GOT3 (cell line): ENCODE measurements around the gene SLC16A6.
A peak's percentile ranks its signal among the peaks of the same experiment; 100 is the strongest.
"Not testable (repeated sequence)": the region's sequence is repeated elsewhere in the genome, so short reads cannot be mapped to it uniquely, and the experiment has no call there.

Source experiments
- DNase-seq: peaks from one replicate; lab custom pipeline; 2025; ENCODE audit warnings: mixed read lengths; lab: John Stamatoyannopoulos, UW

SLC16A6 gene

GRCh38 chr17:68248199-68248825, 42.6 kb downstream of the SLC16A6 start:
- DNase-seq = no peak

GRCh38 chr17:68247445-68248198, 43.3 kb downstream of the SLC16A6 start, which contains the start of gene AMZ2:
AMZ2 (plus strand) TSS chr17:68248043; CDS start chr17:68250188, 2,145 bp downstream.
- DNase-seq = peak; percentile 95

- DNase-seq = no peak
Observed at GRCh38 chr17:68246271-68247028, 44.5 kb downstream of the SLC16A6 start.

DNA sequence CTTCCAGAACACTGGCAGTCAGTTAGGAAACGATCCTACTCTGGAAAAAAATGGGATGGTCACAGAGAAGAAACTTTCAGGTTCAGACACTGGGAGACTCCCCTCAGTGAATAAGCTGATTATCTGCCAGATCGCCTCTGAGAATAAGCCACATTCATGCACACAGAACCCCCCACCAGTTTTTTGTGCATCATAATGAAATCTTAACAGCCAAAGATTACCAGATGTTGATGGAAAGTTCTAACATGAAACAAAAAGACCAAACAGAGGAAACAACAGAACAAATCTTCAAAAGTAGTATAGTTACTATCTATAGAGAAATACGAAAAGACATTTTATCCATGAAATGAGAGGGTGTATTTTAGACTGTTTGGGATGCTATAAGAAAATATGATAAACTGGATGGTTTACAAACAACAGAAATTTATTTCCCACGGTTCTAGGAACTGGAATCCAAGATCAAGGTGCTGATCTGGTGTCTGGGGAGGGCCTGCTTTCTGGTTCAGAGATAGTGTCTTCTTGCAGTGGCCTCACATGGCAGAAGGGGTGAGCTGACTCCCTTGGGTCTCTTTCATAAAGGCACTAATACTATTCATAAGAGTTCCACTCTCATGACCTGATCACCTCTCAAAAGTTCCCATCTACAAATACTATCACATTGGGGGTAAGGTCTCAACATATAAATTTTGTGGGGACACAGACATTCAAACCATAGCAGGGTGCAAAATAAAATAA, 51.1 kb downstream of the SLC16A6 start:
- no peak for DNase-seq

GRCh38 chr17:68238871-68239253, 52.1 kb downstream of the SLC16A6 start:
- DNase-seq = no peak

- DNase-seq = no peak
Observed at GRCh38 chr17:68238164-68238870, 52.6 kb downstream of the SLC16A6 start.

- DNase-seq = not testable (repeated sequence)
Observed at GRCh38 chr17:68237369-68238163, 53.4 kb downstream of the SLC16A6 start.

DNA sequence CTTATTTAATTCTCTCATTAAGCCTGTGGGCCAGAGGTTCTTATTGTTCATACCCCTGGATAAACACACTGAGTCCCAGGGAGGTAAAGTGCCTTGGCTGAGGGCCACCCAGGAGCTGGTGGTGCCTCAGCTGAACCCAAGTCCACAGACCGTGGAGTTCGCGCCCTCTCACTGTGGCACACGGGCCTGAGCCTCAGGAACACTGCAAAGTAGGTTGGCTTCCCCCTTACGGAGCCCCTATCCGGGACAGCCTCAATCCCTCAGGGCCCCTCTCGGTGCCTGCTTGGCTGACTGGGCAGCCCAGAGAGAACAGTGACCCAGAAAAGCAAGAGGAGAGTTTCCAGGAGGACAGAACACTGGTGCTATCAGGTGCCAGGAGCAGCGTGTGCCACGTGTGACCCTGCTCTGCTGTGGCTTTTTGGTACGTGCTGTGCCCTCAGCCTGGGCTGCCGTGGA, 55.6 kb downstream of the SLC16A6 start:
- DNase-seq = not testable (repeated sequence)

GRCh38 chr17:68234726-68235335, 56.1 kb downstream of the SLC16A6 start:
- DNase-seq = not testable (repeated sequence)

GRCh38 chr17:68232741-68233140, 58.2 kb downstream of the SLC16A6 start:
- DNase-seq = not testable (repeated sequence)

- DNase-seq = no peak
Observed at GRCh38 chr17:68231541-68231940, 59.4 kb downstream of the SLC16A6 start.

- not testable (repeated sequence) for DNase-seq
Observed at GRCh38 chr17:68231131-68231530, 59.8 kb downstream of the SLC16A6 start.

- no peak for DNase-seq
Observed at GRCh38 chr17:68229619-68230018, 61.3 kb downstream of the SLC16A6 start.

DNA sequence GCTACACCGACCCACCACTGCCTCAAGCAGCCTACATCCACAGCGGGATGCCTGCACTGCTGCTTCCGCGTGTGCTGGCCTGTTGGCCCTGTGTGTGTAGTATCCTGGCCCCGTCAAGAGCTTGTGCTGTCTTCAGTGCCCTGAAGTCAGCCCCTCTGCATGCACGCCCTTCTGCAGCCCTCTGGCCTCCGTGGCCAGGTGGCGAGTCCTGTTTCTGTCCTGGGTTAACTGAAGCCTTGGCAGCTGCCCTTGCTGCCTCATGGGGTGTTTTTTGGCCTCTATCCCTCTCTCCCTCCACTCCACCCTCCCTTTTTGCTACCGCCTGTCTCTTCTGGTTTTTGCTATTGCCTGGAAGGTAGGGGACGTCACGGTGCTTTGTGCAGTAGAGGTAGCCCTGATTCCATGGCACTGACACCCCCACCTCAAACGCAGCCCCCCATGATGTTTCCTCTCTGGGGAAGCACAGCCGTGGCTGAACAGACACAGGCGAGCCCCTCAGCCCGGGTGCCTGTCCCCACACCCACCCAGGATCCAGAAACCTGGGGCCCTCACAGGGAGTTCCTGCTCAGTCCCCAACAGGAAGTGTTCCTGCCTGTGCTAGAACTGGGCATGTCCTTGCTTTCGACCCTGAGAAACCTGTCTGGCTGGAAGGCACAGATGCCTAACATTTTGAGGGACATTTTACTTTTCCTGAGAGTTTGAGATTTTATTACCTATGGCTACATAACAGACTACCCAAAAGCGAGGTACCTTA, 61.9 kb downstream of the SLC16A6 start:
- no peak for DNase-seq

- not testable (repeated sequence) for DNase-seq
Observed at GRCh38 chr17:68228039-68228680, 62.8 kb downstream of the SLC16A6 start.

DNA sequence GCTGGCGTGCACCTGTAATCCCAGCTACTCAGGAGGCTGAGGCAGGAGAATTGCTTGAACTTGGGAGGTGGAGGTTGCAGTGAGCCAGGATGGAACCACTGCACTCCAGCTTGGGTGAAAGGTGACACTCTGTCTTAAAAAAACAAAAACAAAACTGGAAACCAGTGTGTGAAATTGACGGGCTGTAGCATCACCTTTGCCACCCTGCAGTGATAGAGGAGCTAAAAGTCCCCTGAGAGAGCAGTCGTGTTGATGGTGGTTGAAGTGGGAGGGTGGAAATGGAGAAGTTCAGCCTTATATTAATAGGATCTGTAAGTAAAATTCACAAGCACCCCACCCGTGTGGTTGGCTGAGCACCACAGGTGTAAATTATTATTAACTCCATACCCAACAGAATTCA, 65.9 kb downstream of the SLC16A6 start:
- not testable (repeated sequence) for DNase-seq

GRCh38 chr17:68222606-68223005, 68.3 kb downstream of the SLC16A6 start:
- DNase-seq = no peak

- no peak for DNase-seq
Observed at GRCh38 chr17:68221786-68222185, 69.1 kb downstream of the SLC16A6 start.

- DNase-seq = not testable (repeated sequence)
Observed at GRCh38 chr17:68220786-68221185, 70.1 kb downstream of the SLC16A6 start.
